ENCODE data around the gene NSD2. TPM values are rescaled to one million over a fixed set of nuclear protein-coding genes. Genes with fewer than 3 reads are reported as not detected.
A peak's percentile ranks its signal among the peaks of the same experiment; 100 is the strongest.

Gene NSD2
- total and polyA plus RNA-seq, 9 of the 15 experiments (the other 6 are each of a cell fraction or from before 2014, with no cell fraction given): 6.4 to 126 (median 58.8) TPM

GRCh38 chr4:1964443-1964842, 93.2 kb downstream of the NSD2 start (continued):
- TF ChIP-seq SMARCC2 (IDR thresholded peaks at IDR 0.05; ENCODE audit: low read depth) (no peak), PPARD (CRISPR knock-in tag; IDR thresholded peaks at IDR 0.05) (no peak), PTRF (tag; IDR thresholded peaks at IDR 0.05) (no peak), GTF2B (IDR thresholded peaks at IDR 0.05; ENCODE audit: extremely low read depth, insufficient read length) (no peak), PHF20 (IDR thresholded peaks at IDR 0.05; ENCODE audit: partially characterized antibody) (no peak), ZBTB2 (IDR thresholded peaks at IDR 0.05) (no peak), PREB (CRISPR knock-in tag; IDR thresholded peaks at IDR 0.05) (no peak), ZNF133 (CRISPR knock-in tag; IDR thresholded peaks at IDR 0.05) (no peak), RUNX1 (IDR thresholded peaks at IDR 0.05; ENCODE audit: low read depth) (no peak), DMBX1 (CRISPR knock-in tag; IDR thresholded peaks at IDR 0.05; ENCODE audit: borderline replicate concordance) (no peak), CXXC5 (CRISPR knock-in tag; IDR thresholded peaks at IDR 0.05) (peak; percentile 70), TAF9B (IDR thresholded peaks at IDR 0.05; ENCODE audit: partially characterized antibody) (no peak), IRF1 (CRISPR knock-in tag; IDR thresholded peaks at IDR 0.05; ENCODE audit: borderline replicate concordance) (no peak), BRD4 (IDR thresholded peaks at IDR 0.05) (no peak), EZH2 (IDR thresholded peaks at IDR 0.05; ENCODE audit: borderline replicate concordance, low read depth, low read length) (no peak), FOXA1 (IDR thresholded peaks at IDR 0.05; ENCODE audit: borderline replicate concordance) (no peak), SNRNP70 (optimal IDR thresholded peaks at IDR 0.05; ENCODE audit: low read depth, low read length) (no peak), DACH1 (IDR thresholded peaks at IDR 0.05; ENCODE audit: partially characterized antibody) (peak; percentile 30), SETDB1 (IDR thresholded peaks at IDR 0.05; ENCODE audit: low read length) (no peak), ZNF79 (CRISPR knock-in tag; IDR thresholded peaks at IDR 0.05; ENCODE audit: low read depth) (no peak), NRF1 (conservative IDR thresholded peaks at IDR 0.05 in 1 of 2, IDR thresholded peaks at IDR 0.05 in 1 of 2) (peak; percentile 51 to 61), CTCFL (IDR thresholded peaks at IDR 0.05; ENCODE audit: borderline replicate concordance, insufficient read depth, low read depth, low read length, poor library complexity, severe bottlenecking) (no peak), NFIX (CRISPR knock-in tag; IDR thresholded peaks at IDR 0.05; ENCODE audit: low read depth) (no peak), NFYB (IDR thresholded peaks at IDR 0.05; ENCODE audit: extremely low read depth, insufficient read length) (no peak), ZNF347 (CRISPR knock-in tag; IDR thresholded peaks at IDR 0.05; ENCODE audit: low read depth) (no peak)

Data from K562 (cell line).